NT2/D1 (cell line): ENCODE data around the gene IMPG2.

Experiments
- SUZ12 ChIP-seq: IDR thresholded peaks from 2 replicates; pipeline ENCODE4 v1.6.1; 2011; ENCODE audit not compliant: insufficient read length, insufficient read depth; ENCODE audit errors: extremely low read depth
- ZNF274 ChIP-seq: IDR thresholded peaks from 2 replicates; pipeline ENCODE4 v1.6.1; 2011; ENCODE audit warnings: mild to moderate bottlenecking, low read depth, low read length

DNA sequence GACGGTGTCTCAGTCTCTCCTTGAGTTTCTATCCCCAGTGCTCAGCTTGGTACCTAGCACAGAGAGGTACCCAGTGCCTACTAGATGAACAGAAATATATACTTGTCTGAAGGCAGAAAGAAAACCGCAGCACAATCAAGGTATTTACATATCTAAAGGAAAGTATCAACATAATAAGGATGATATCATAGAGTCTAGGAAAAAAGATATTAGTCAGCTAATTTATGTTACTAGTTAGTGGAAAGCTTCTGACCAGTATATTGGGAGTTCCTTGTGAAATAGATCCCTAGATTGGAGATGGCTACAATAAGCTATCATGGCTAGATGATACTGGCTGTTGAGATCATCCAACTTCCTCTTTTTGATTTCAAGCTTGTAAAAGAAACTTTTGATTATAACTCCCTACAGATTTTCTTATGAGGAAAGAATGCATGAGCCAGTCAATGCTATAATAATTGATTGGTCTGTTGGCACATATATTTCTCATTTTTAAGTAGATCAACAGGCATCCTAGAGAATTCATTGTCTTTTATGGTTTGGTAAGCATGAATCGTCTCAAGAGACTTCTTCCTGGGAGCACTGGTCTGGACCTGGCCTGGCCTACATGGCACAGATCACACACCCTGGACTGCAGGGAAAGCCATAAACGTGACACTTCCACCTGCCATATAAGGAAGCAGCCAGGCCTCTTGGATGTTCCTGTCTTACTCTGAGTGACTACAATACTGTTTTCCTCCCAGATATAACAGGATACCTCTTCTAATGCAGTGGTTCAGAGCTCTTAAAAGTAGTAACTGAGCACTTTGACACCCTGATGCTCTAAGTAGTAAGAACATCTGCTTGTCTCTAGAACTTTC, 60.7 kb downstream of the IMPG2 start:
- TF ChIP-seq SUZ12 (no peak), ZNF274 (no peak)
